Neuronal stem cell (in vitro differentiated cells): ENCODE data around the gene GLRX.

Experiments used
- DNase-seq: peaks from one replicate; pipeline ENCODE4 v3.0.0-alpha.2; 2013; ENCODE audit warnings: low spot score
- H2AFZ ChIP-seq: one replicate; pipeline ENCODE4 v1.6.1; 2013; ENCODE audit warnings: mild to moderate bottlenecking, low read length, inconsistent platforms
- H2AK5ac ChIP-seq: 2 replicates; pipeline ENCODE4 v1.6.1; 2013; ENCODE audit warnings: low read depth, mild to moderate bottlenecking, inconsistent platforms, low read length, moderate library complexity, mixed read lengths
- H2BK120ac ChIP-seq: 2 replicates; pipeline ENCODE4 v1.6.1; 2013; ENCODE audit warnings: low read depth, mild to moderate bottlenecking, inconsistent platforms, low read length, moderate library complexity, mixed read lengths
- H2BK12ac ChIP-seq: one replicate; pipeline ENCODE4 v1.6.1; 2013; ENCODE audit warnings: low read length, inconsistent platforms
- H2BK15ac ChIP-seq: 2 replicates; pipeline ENCODE4 v1.6.1; 2013; ENCODE audit warnings: mild to moderate bottlenecking, low read length, inconsistent platforms, mixed read lengths
- H2BK5ac ChIP-seq: one replicate; pipeline ENCODE4 v1.6.1; 2013; ENCODE audit warnings: inconsistent platforms, mild to moderate bottlenecking, low read length, moderate library complexity
- H3K14ac ChIP-seq: one replicate; pipeline ENCODE4 v1.6.1; 2013; ENCODE audit warnings: low read length, inconsistent platforms
- H3K18ac ChIP-seq: 2 replicates; pipeline ENCODE4 v1.6.1; 2013; ENCODE audit warnings: low read length, inconsistent platforms
- H3K23ac ChIP-seq: 2 replicates; pipeline ENCODE4 v1.6.1; 2013; ENCODE audit warnings: low read depth, mild to moderate bottlenecking, mixed read lengths, low read length, inconsistent platforms; ENCODE audit not compliant: poor library complexity
- H3K27ac ChIP-seq: replicated peaks from 3 replicates; pipeline ENCODE4 v1.5.1; 2013; ENCODE audit warnings: low read length, inconsistent platforms
- H3K27me3 ChIP-seq, 3 experiments: 2 replicates each; pipeline ENCODE4 v1.6.1; 2013; ENCODE audit warnings: low read length in 3 of 3, mild to moderate bottlenecking in 2 of 3, inconsistent platforms in 1 of 3, low read depth in 1 of 3, mixed read lengths in 1 of 3, moderate library complexity in 1 of 3; ENCODE audit not compliant: control insufficient read depth in 3 of 3, insufficient read depth in 3 of 3
- H3K36me3 ChIP-seq, 2 donors: replicated peaks in 1 of 2; 2 replicates each; pipeline ENCODE4 v1.6.1; 2013; ENCODE audit warnings: low read length in 2 of 2; ENCODE audit not compliant: control insufficient read depth in 2 of 2, insufficient read depth in 2 of 2
- H3K4ac ChIP-seq: 2 replicates; pipeline ENCODE4 v1.6.1; 2013; ENCODE audit warnings: inconsistent platforms, mild to moderate bottlenecking, low read length, moderate library complexity
- H3K4me1 ChIP-seq, 2 donors: 1 replicate in 1 of 2; 2 replicates in 1 of 2; pipeline ENCODE4 v1.6.1; 2013; ENCODE audit warnings: low read length in 2 of 2, low read depth in 1 of 2; ENCODE audit not compliant: control insufficient read depth in 2 of 2, insufficient read depth in 1 of 2
- H3K4me2 ChIP-seq: one replicate; pipeline ENCODE4 v1.6.1; 2013; ENCODE audit warnings: mild to moderate bottlenecking, low read length, inconsistent platforms; ENCODE audit not compliant: insufficient read depth, poor library complexity, severe bottlenecking
- H3K4me3 ChIP-seq, 2 donors: 2 replicates each; pipeline ENCODE4 v1.5.1; 2013; ENCODE audit warnings: low read length in 2 of 2, mild to moderate bottlenecking in 2 of 2, inconsistent platforms in 1 of 2, moderate library complexity in 1 of 2
- H3K79me1 ChIP-seq: one replicate; pipeline ENCODE4 v1.6.1; 2013; ENCODE audit warnings: low read depth, mild to moderate bottlenecking, inconsistent platforms, low read length, moderate library complexity
- H3K9ac ChIP-seq: one replicate; pipeline ENCODE4 v1.6.1; 2013; ENCODE audit warnings: mild to moderate bottlenecking, low read depth, low read length, inconsistent platforms; ENCODE audit not compliant: poor library complexity
- H3K9me3 ChIP-seq, 2 donors: replicated peaks in 1 of 2; 2 replicates each; pipeline versions ENCODE3 to v1.6.1; 2013; ENCODE audit warnings: low read length in 2 of 2, mild to moderate bottlenecking in 2 of 2, inconsistent platforms in 1 of 2, low read depth in 1 of 2, mixed read lengths in 1 of 2, moderate library complexity in 1 of 2; ENCODE audit not compliant: control insufficient read depth in 2 of 2, insufficient read depth in 1 of 2
- H4K8ac ChIP-seq: one replicate; pipeline ENCODE4 v1.6.1; 2013; ENCODE audit warnings: low read depth, mild to moderate bottlenecking, inconsistent platforms, low read length, moderate library complexity
- H4K91ac ChIP-seq: one replicate; pipeline ENCODE4 v1.6.1; 2013; ENCODE audit warnings: low read length, low read depth, mild to moderate bottlenecking, inconsistent platforms; ENCODE audit not compliant: poor library complexity
- WGBS, 2 donors: extraction: QIAGEN DNeasy Blood & Tissue Kit; methylation state at CpG; one replicate each; pipeline ENCODE4 v1.1.7; 2013; ENCODE audit warnings: missing lambda C conversion rate in 2 of 2, mixed read lengths in 1 of 2; ENCODE audit not compliant: insufficient read length in 2 of 2, insufficient replicate concordance in 1 of 2; ENCODE audit errors: extremely low coverage in 2 of 2; 5-methylcytosine and 5-hydroxymethylcytosine counted together

The GLRX gene

DNA sequence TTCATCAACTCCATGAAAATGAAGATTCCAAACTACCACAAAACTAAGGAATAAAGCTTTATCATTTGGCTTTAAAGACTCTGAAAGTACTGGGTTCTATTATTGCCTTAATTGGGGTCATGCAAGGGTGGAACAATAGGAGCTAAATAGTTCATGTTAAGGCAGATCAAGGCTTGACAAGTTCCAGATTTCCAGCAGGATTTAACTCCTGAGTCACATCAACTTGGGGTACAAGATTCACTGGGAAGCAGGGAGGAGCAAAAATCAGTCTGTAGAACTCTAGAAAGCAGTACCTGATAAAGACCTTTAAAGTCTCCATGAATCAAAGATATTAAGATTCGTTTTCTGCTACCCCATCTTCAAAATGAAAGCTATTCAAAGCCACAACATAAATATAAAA lies 41.9 kb upstream of the GLRX start:
- no peak overlapping the region for H3K23ac ChIP-seq
- H3K14ac ChIP-seq = no peak overlapping the region
- DNase-seq = no peak
- no peak overlapping the region for H3K4ac ChIP-seq
- no peak overlapping the region for H4K91ac ChIP-seq
- no peak overlapping the region for H4K8ac ChIP-seq
- H2AK5ac ChIP-seq = no peak overlapping the region
- no peak overlapping the region for H2BK12ac ChIP-seq
- H3K18ac ChIP-seq = no peak overlapping the region
- no peak overlapping the region for H2AFZ ChIP-seq
- H3K4me1 ChIP-seq = peaks cover 10 to 19% of the 10 kb centered on the region in 2 donors
- H3K36me3 ChIP-seq = no peaks in the 10 kb centered on the region
- H3K27ac ChIP-seq = no peak overlapping the region
- H3K4me3 ChIP-seq = no peak overlapping the region
- no peak overlapping the region for H2BK120ac ChIP-seq
- H3K79me1 ChIP-seq = no peaks in the 10 kb centered on the region
- no peak overlapping the region for H2BK5ac ChIP-seq
- peaks cover 0 to 6% of the 10 kb centered on the region in 2 donors for H3K9me3 ChIP-seq
- H3K9ac ChIP-seq = no peak overlapping the region
- H3K4me2 ChIP-seq = no peak overlapping the region
- no CpG with 5 or more reads among the region's 1 CpG for WGBS, 2 donors
- no peak overlapping the region for H2BK15ac ChIP-seq
- H3K27me3 ChIP-seq = no peaks in the 10 kb centered on the region

DNA sequence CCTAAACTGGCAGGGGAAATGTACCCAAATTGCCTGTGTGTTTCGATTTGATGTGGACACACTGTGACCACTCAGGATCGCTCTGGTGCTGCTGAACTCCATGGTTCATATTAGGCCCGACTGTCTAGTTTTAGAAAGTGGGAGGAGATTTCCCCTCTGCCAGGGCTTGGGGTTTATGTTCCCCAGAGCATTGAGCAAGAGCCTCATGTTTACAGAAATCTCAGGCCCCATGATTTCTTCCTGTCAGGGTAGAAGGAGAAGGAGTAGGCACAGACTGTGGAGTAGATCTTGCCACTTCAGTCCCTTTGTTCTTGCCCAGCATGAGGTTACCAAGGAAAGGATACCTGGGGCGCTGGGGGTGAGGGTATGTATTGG lies 40.8 kb upstream of the GLRX start:
- no peak overlapping the region for H3K18ac ChIP-seq
- DNase-seq = no peak

DNA sequence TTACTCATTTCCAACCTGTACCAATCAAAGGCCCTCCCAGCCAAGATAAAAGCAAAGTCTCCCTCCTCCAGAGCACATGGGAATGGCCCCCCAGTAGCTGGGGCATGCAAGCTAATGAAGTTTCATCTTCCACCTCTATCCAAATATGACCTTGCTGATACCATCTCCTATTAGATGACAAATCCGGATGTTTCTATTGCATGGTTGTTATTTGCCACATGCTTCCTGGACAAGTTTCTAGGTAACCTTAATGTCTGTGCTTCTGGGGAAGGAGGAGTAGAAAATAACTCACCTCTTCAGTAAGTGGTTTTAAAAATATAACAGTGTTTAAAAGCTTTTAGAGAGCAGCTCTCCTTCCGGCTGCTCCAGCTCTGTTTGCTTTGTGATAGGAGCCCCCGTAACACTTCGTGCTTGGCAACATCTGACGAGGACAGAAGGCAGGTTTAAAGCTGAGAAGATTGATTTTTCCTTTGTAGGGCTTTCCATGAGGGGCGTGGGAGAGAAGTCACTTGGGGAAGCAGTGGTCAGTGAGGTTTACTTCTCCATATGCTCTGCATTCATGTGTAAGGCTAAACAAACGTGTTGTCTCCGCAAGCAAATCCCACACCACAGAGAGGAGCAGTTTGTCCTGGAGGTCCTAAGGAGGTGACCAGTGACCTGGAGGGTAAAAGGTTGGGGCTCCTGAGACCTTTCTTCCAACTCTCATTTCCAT lies 40.3 kb upstream of the GLRX start:
- Histone ChIP-seq H3K4me2 (no peak overlapping the region), H2BK15ac (no peak overlapping the region), H3K18ac (no peak overlapping the region), H2BK120ac (no peak overlapping the region), H3K9me3 (peaks cover 0 to 6% of the 10 kb centered on the region in 2 donors), H2BK5ac (no peak overlapping the region), H3K23ac (no peak overlapping the region), H3K27me3 (no peaks in the 10 kb centered on the region), H3K4me1 (peaks cover 18 to 31% of the 10 kb centered on the region in 2 donors), H2AK5ac (no peak overlapping the region), H3K4me3 (no peak overlapping the region), H3K79me1 (no peaks in the 10 kb centered on the region), H2BK12ac (no peak overlapping the region), H3K14ac (no peak overlapping the region), H3K36me3 (no peaks in the 10 kb centered on the region), H2AFZ (no peak overlapping the region), H3K4ac (no peak overlapping the region), H3K9ac (no peak overlapping the region), H4K91ac (no peak overlapping the region), H4K8ac (no peak overlapping the region), H3K27ac (no peak overlapping the region)
- no CpG with 5 or more reads among the region's 8 CpGs for WGBS, 2 donors
- no peak for DNase-seq

More for the DNA sequence above, 40.8 kb upstream of the GLRX start:
- H2AK5ac ChIP-seq = no peak overlapping the region
- H3K23ac ChIP-seq = no peak overlapping the region
- peaks cover 14 to 26% of the 10 kb centered on the region in 2 donors for H3K4me1 ChIP-seq
- no peak overlapping the region for H2BK15ac ChIP-seq
- H3K9ac ChIP-seq = no peak overlapping the region
- no peak overlapping the region for H3K27ac ChIP-seq
- no peaks in the 10 kb centered on the region for H3K36me3 ChIP-seq
- H4K8ac ChIP-seq = no peak overlapping the region
- no peak overlapping the region for H2BK120ac ChIP-seq
- H3K14ac ChIP-seq = no peak overlapping the region
- H4K91ac ChIP-seq = no peak overlapping the region
- no peaks in the 10 kb centered on the region for H3K79me1 ChIP-seq
- H3K4me2 ChIP-seq = no peak overlapping the region
- H3K4ac ChIP-seq = no peak overlapping the region
- H3K9me3 ChIP-seq = peaks cover 0 to 6% of the 10 kb centered on the region in 2 donors
- WGBS, 2 donors = no CpG with 5 or more reads among the region's 4 CpGs
- no peak overlapping the region for H2AFZ ChIP-seq
- H3K4me3 ChIP-seq = no peak overlapping the region
- no peak overlapping the region for H2BK5ac ChIP-seq
- H3K27me3 ChIP-seq = no peaks in the 10 kb centered on the region
- H2BK12ac ChIP-seq = no peak overlapping the region

DNA sequence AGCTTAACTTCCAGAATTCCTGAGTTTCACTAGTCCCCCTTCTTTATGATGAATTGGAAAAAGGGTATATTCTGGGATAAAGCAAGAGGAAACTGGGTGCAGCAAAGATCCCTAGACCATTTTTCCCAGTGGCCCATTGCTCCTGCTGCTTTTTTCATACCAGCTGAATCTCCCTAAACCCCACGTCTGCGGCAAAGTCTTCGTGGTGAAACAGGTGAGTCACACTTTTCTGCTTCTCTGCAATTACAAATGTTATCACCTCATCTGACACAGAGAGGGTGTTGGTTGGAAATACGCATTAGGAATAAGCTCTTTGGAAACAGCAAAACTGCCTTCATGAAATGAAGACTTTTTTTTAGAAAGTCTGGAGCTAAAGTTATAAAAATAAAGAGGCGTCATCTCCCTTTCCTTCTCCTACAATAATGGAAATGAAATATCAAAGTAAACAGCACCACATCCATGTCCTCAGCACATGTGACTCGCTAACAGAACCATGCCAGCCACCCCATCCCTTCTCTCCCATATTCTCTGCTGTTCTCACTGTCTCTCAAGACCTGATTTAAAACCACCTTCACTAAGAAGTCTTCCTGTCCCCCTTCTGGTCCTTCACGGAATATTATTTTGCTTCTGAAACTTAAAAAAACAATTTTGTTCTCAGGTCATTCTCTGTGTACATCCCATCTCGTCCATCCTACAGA lies 39.5 kb upstream of the GLRX start:
- Histone ChIP-seq H3K27me3 (no peaks in the 10 kb centered on the region), H3K4me3 (no peak overlapping the region), H3K4me2 (no peak overlapping the region), H3K4ac (no peak overlapping the region), H3K36me3 (no peaks in the 10 kb centered on the region), H3K23ac (no peak overlapping the region), H3K18ac (no peak overlapping the region), H2BK120ac (no peak overlapping the region), H3K4me1 (peaks cover 25 to 36% of the 10 kb centered on the region in 2 donors), H2BK12ac (no peak overlapping the region), H3K9me3 (peaks cover 0 to 4% of the 10 kb centered on the region in 2 donors), H3K9ac (no peak overlapping the region), H4K8ac (no peak overlapping the region), H2BK15ac (no peak overlapping the region), H2BK5ac (no peak overlapping the region), H3K14ac (no peak overlapping the region), H2AK5ac (no peak overlapping the region), H3K27ac (no peak overlapping the region), H4K91ac (no peak overlapping the region), H3K79me1 (no peaks in the 10 kb centered on the region), H2AFZ (no peak overlapping the region)
- no CpG with 5 or more reads among the region's 8 CpGs for WGBS, 2 donors
- no peak for DNase-seq
